ENCODE data around the gene TAC4.

GRCh38 chr17:49896222-49896621 lies 48.4 kb upstream of the TAC4 start:
- TF ChIP-seq CTCF (optimal IDR thresholded peaks at IDR 0.05 in 1 of 3, IDR thresholded peaks at IDR 0.05 in 1 of 3, conservative IDR thresholded peaks at IDR 0.05 in 1 of 3; ENCODE audit: extremely low read depth in 1 of 3, insufficient read depth in 2 of 3, low read length in 3 of 3): no peak
- TF ChIP-seq EZH2 (IDR thresholded peaks at IDR 0.05; ENCODE audit: low read length): no peak
